Calu3 (cell line): ENCODE measurements around the gene CYP46A1. TPM values are rescaled to one million over a fixed set of nuclear protein-coding genes. Genes with fewer than 3 reads are reported as not detected.

Experiments used
- BruUV-seq: library from RNA; stranded (reverse); fragments of 400-500 nt; replicated peaks from 2 replicates; lab custom pipeline; 2021; lab: Mats Ljungman, UMichigan
- CTCF ChIA-PET: fragments of 300-600 bp; sonication (Branson Sonifier 250); formaldehyde crosslinking; loops from one replicate; lab custom pipeline; 2022; ENCODE audit warnings: antibody characterized with exemption; lab: Charles Lee
- DNase-seq: peaks from one replicate; pipeline ENCODE4 v3.0.0; 2022
- H3K27ac Mint-ChIP-seq: one replicate; pipeline ENCODE4 v1.8.0; 2022; ENCODE audit warnings: mixed read lengths; ENCODE audit not compliant: unreplicated experiment
- H3K27me3 Mint-ChIP-seq: one replicate; pipeline ENCODE4 v1.8.0; 2022; ENCODE audit warnings: mixed read lengths; ENCODE audit not compliant: unreplicated experiment
- H3K36me3 Mint-ChIP-seq: one replicate; pipeline ENCODE4 v1.8.0; 2022; ENCODE audit warnings: mild to moderate bottlenecking, moderate library complexity, mixed read lengths; ENCODE audit not compliant: insufficient read depth, unreplicated experiment
- H3K4me1 Mint-ChIP-seq: one replicate; pipeline ENCODE4 v1.8.0; 2022; ENCODE audit warnings: mild to moderate bottlenecking, low read depth, mixed read lengths; ENCODE audit not compliant: unreplicated experiment
- H3K4me3 Mint-ChIP-seq: one replicate; pipeline ENCODE4 v1.8.0; 2022; ENCODE audit warnings: mild to moderate bottlenecking, low read depth, moderate library complexity, mixed read lengths; ENCODE audit not compliant: unreplicated experiment
- H3K9me3 Mint-ChIP-seq: one replicate; pipeline ENCODE4 v1.8.0; 2022; ENCODE audit warnings: low read depth, mixed read lengths; ENCODE audit not compliant: unreplicated experiment
- intact Hi-C: fragments of 100-400 bp; cut with micrococcal nuclease; formaldehyde crosslinking; loops from one replicate; pipeline ENCODE4 v1.10.0; 2022; ENCODE audit not compliant: unreplicated experiment
- total RNA-seq: library from RNA; stranded (reverse); gene quantifications from 2 replicates; pipeline ENCODE4 v1.2.3, GENCODE V29; 2022
- TF ChIP-seq, protein P1 (sequence below): fragments of 200-600 bp; IDR thresholded peaks from one replicate; pipeline ENCODE4 v1.8.0; 2022; ENCODE audit warnings: antibody characterized with exemption; ENCODE audit not compliant: unreplicated experiment

CYP46A1 gene
- total RNA-seq, 1 experiment from 2014 or later = not detected

GRCh38 chr14:99655521-99655920 lies 28.6 kb upstream of the CYP46A1 start:
- intact Hi-C loops = no loop called here
- Mint-ChIP-seq H3K4me3 (no peak overlapping the region), H3K36me3 (no peaks in the 10 kb centered on the region), H3K27me3 (peaks cover 69% of the 10 kb centered on the region), H3K27ac (no peak overlapping the region), H3K9me3 (no peaks in the 10 kb centered on the region), H3K4me1 (peaks cover 9% of the 10 kb centered on the region)
- BruUV-seq = no TSS peak
- DNase-seq = no peak
- TF ChIP-seq, protein P1, sequence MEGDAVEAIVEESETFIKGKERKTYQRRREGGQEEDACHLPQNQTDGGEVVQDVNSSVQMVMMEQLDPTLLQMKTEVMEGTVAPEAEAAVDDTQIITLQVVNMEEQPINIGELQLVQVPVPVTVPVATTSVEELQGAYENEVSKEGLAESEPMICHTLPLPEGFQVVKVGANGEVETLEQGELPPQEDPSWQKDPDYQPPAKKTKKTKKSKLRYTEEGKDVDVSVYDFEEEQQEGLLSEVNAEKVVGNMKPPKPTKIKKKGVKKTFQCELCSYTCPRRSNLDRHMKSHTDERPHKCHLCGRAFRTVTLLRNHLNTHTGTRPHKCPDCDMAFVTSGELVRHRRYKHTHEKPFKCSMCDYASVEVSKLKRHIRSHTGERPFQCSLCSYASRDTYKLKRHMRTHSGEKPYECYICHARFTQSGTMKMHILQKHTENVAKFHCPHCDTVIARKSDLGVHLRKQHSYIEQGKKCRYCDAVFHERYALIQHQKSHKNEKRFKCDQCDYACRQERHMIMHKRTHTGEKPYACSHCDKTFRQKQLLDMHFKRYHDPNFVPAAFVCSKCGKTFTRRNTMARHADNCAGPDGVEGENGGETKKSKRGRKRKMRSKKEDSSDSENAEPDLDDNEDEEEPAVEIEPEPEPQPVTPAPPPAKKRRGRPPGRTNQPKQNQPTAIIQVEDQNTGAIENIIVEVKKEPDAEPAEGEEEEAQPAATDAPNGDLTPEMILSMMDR = no peak
- CTCF ChIA-PET = no interaction called here

DNA sequence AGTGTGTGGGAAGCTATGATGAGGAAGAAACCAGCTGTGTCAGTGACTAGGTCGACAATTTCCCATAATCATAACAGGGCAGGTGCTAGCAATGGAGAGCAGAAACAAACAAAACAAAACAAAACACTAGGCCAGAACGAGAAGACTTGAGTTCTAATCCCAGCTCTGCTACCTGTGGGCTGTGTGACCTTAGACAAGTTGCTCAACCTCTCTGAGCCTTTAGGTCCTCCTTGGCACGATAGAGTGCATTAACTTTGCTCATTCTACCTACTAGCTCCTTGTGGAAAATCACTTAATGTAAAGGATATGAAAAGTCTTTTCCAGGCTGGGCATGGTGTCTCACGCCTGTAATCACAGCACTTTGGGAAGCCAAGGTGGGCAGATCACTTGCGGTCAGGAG lies 27.9 kb upstream of the CYP46A1 start:
- TF ChIP-seq, protein P1 = no peak
- Mint-ChIP-seq H3K4me1 (peaks cover 9% of the 10 kb centered on the region), H3K36me3 (no peaks in the 10 kb centered on the region), H3K4me3 (no peak overlapping the region), H3K9me3 (no peaks in the 10 kb centered on the region), H3K27me3 (peaks cover 69% of the 10 kb centered on the region), H3K27ac (no peak overlapping the region)
- no peak for DNase-seq
- intact Hi-C loops = no loop called here
- CTCF ChIA-PET = no interaction called here
- BruUV-seq = no TSS peak

DNA sequence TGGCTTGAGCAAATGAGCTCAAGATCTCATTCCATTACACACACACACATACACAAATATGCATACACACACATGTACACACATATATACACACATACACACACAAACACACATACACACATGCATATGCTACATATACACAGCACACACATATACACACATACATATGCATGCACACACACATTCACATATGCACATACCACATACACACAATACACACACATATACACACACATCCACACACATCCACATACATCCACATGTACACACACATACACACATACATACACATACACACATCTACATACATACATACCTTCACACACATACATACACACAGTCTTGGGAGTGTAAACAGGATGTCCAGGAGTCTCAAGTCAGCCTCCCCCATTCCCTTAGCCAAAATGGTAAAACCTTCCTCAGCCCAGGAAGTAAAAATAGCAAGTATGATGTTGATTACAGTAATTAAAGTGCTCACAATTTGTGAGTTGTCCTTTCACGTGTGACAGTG lies 26.4 kb upstream of the CYP46A1 start:
- H3K9me3 Mint-ChIP-seq = no peaks in the 10 kb centered on the region
- no TSS peak for BruUV-seq
- CTCF ChIA-PET = no interaction called here

DNA sequence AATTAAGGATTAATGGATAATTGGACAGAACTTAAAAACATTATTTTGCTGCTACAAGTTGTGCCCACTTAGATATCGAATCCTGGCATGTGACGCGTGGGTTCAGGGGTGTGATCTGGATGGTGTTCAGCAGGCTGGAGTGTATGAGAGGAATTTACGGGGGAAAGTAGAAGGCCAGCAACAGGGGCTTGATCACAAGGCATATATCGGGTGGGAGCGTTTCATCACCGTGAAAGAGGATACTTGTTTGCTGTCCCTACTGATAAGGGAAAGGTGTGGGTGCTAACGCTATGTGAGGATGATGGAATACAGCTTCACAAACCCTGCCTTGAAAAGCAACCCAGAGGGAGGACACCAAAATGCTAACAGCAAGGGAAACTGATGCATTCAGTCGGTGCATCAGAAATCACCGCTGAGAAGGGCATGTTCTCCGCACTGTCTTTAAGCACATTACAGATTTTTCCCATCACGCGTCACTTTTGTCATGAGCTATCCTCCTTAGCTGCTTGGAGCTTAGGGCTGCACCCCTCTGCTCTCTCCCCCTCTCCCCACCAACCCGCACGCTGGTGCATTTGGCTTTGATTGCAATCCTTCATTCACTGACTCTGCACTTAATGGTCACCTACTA lies 25.8 kb upstream of the CYP46A1 start:
- no peak for DNase-seq
- H3K9me3 Mint-ChIP-seq = no peaks in the 10 kb centered on the region
- H3K4me3 Mint-ChIP-seq = no peak overlapping the region
- intact Hi-C loops = no loop called here
- no peaks in the 10 kb centered on the region for H3K36me3 Mint-ChIP-seq
- no TSS peak for BruUV-seq
- peaks cover 80% of the 10 kb centered on the region for H3K27me3 Mint-ChIP-seq
- no peak overlapping the region for H3K27ac Mint-ChIP-seq
- CTCF ChIA-PET = no interaction called here
- peaks cover 9% of the 10 kb centered on the region for H3K4me1 Mint-ChIP-seq
- TF ChIP-seq, protein P1 = no peak

More for the DNA sequence above, 26.4 kb upstream of the CYP46A1 start:
- no peak for DNase-seq
- no peak overlapping the region for H3K4me3 Mint-ChIP-seq
- H3K36me3 Mint-ChIP-seq = no peaks in the 10 kb centered on the region
- intact Hi-C loops = no loop called here
- TF ChIP-seq, protein P1 = no peak
- no peak overlapping the region for H3K27ac Mint-ChIP-seq
- H3K27me3 Mint-ChIP-seq = peaks cover 74% of the 10 kb centered on the region
- peaks cover 9% of the 10 kb centered on the region for H3K4me1 Mint-ChIP-seq
